H7 (cell line): Measurements from ENCODE around the gene UPK1B. TPM values are rescaled to one million over a fixed set of nuclear protein-coding genes. Genes with fewer than 3 reads are reported as not detected.
"Not testable (repeated sequence)": the region's sequence is repeated elsewhere in the genome, so short reads cannot be mapped to it uniquely, and the experiment has no call there.

ENCODE experiments used
- DNase-seq: peaks from one replicate; pipeline ENCODE4 v3.0.0; 2012
- H3K27me3 ChIP-seq: 2 replicates; pipeline ENCODE4 v1.6.0; 2011; ENCODE audit warnings: mild to moderate bottlenecking, low read length; ENCODE audit not compliant: control insufficient read depth, insufficient read depth
- H3K36me3 ChIP-seq: replicated peaks from 2 replicates; pipeline ENCODE4 v1.5.1; 2011; ENCODE audit warnings: low read length; ENCODE audit not compliant: control insufficient read depth, insufficient read depth
- H3K4me3 ChIP-seq: 2 replicates; pipeline ENCODE4 v1.5.1; 2011; ENCODE audit warnings: low read depth, mild to moderate bottlenecking, control low read depth, low read length, moderate library complexity; ENCODE audit not compliant: insufficient read depth
- total RNA-seq: library from RNA; depleted of rRNA; stranded (reverse); fragments of >200 nt; shearing (Covaris generic); gene quantifications from 2 replicates; pipeline ENCODE4 v1.2.3, GENCODE V29; 2014; rRNA removed

Gene UPK1B
- total RNA-seq, 1 experiment from 2014 or later, result 0.62 TPM

DNA sequence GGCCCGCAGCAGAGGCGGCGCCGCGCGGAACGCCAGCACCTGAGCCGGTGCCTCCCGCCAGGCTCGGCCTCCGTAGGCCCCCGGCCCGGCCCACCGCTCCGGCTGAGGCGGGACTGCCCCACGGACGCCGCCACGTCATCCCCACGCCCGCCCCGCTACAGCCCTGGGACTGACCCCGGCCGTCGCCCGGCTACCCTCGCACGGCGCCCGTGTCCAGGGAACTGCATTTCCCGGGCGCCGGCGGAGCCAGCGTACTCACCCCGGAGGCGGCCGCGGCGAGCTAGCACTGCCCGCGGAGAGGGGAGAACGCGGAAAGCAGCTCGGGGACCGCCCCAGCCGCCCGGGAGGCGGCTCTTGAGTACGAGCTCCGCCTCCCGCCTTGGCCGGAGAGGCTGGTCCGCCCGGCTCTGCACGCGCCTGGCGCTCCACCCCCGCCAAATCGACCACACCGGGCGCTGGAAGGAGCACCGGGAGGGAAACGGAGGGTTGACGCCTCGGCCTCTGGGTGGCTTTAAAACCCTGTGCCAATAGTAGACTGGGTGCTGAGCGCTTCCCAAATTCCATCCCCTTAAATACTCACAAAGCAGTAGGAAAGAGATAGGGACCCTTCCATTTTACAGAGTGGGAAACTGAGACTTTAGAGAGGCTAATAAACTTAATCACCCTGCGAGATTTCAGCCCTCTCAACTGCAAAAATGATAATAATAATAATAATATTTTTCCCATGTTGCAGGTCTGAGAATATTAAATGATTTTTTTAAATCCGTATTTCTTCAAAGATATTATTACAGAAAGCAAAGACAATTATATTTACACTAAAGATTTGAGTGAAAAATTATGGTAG lies 67.4 kb downstream of the UPK1B start, which contains the start of gene B4GALT4:
TSS of gene B4GALT4 (minus strand) at position 288 of the 844 bp plus-strand sequence. CDS start 10,779 bp downstream, outside the sequence.
- H3K27me3 ChIP-seq, result no peaks in the 10 kb centered on the region
- peak within 1 kb of the TSS; percentile 74 for H3K4me3 ChIP-seq
- peaks cover 3% of the 10 kb centered on the region for H3K36me3 ChIP-seq
- DNase-seq, result peak; percentile 92

DNA sequence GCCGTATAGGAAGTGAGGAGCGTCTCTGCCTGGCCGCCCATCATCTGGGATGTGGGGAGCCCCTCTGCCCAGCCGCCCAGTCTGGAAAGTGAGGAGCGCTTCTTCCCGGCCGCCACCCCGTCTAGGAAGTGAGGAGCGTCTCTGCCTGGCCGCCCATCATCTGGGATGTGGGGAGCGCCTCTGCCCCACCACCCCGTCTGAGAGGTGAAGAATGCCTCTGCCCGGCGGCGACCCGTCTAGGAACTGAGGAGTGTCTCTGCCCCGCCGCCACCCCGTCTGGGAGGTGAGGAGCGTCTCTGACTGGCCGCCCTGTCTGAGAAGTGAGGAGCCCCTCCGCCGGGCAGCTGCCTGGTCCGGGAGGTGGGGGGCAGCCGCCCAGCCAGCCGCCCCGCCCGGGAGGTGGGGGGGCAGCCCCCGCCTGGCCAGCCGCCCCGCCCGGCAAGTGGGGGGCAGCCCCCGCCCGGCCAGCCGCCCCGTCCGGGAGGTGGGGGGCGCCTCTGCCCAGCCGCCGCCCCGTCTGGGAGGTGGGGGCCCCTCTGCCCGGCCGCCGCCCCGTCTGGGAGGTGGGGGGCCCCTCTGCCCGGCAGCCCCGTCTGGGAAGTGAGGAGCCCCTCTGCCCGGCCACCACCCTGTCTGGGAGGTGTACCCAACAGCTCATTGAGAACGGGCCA lies 69.1 kb downstream of the UPK1B start:
- not testable (repeated sequence) for DNase-seq, H3K4me3 ChIP-seq, H3K36me3 ChIP-seq, H3K27me3 ChIP-seq

DNA sequence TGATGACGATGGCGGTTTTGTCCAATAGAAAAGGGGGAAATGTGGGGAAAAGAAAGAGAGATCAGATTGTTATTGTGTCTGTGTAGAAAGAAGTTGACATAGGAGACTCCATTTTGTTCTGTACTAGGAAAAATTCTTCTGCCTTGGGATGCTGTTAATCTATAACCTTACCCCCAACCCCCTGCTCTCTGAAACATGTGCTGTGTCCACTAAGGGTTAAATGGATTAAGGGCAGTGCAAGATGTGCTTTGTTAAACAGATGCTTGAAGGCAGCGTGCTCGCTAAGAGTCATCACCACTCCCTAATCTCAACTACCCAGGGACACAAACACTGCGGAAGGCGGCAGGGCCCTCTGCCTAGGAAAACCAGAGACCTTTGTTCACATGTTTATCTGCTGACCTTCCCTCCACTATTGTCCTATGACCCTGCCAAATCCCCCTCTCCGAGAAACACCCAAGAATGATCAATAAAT lies 69.7 kb downstream of the UPK1B start:
- H3K36me3 ChIP-seq, H3K27me3 ChIP-seq, DNase-seq, H3K4me3 ChIP-seq: not testable (repeated sequence)

DNA sequence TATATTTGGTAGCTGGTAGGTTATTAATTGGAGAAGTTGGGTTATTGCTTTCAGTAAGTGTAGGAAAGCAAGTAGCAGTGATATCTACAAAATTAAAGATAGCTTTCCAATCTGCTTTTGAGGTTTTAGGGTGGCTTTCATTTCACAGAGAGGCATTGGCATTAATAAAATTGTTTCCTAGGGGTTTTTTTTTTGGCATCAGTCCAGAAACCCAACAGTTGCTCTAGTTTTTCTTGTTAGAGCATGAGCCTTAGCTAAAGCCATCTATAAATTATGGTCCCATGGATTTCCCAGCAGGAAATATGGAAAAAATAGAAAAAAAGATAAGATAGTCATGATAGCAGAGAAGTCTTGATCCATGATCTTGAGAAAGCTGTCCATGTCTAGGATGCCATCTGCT lies 70.3 kb downstream of the UPK1B start:
- Histone ChIP-seq H3K27me3 (no peaks in the 10 kb centered on the region), H3K36me3 (no peaks in the 10 kb centered on the region), H3K4me3 (no peak overlapping the region)
- no peak for DNase-seq

DNA sequence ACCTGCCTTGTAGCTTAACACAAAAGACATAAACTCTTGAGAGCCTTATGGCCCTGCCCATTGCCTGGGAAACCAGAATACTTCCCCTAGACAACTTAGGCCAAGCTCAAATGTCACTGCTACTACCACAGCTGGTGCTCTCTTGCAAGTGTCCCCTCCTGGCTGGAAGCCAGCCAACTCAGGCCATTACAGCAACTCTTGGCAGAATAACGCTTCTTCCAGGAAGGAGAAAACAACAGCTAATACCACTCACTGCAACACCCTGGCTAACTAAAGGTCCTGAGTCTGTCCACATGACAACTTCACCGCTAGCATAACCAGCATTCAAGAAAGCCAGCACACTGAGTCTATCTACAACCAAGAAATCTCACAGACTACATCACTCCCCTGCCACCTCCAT lies 72.4 kb downstream of the UPK1B start:
- DNase-seq, result no peak
- H3K27me3 ChIP-seq, result no peaks in the 10 kb centered on the region
- no peaks in the 10 kb centered on the region for H3K36me3 ChIP-seq
- no peak overlapping the region for H3K4me3 ChIP-seq

Other genes with a start within 250 kb of the UPK1B start
- gene IGSF11, start 138.8 kb upstream of the UPK1B start, total RNA-seq, result 0.66 and 0.89 TPM in 2 replicates
- gene TEX55, start 27.4 kb upstream of the UPK1B start, total RNA-seq, result not detected in 2 replicates
- gene B4GALT4, start 67.3 kb downstream of the UPK1B start, total RNA-seq, result 31.7 and 34.1 TPM in 2 replicates
- gene ARHGAP31, start 120.8 kb downstream of the UPK1B start, total RNA-seq, result 4.2 and 6.6 TPM in 2 replicates